IPS-15b (cell line): ENCODE data around the gene WDR86.

Experiments used
- H3K27me3 ChIP-seq: one replicate; pipeline ENCODE4 v1.6.1; 2013; ENCODE audit warnings: low read length; ENCODE audit not compliant: control insufficient read depth, insufficient read depth
- H3K36me3 ChIP-seq: one replicate; pipeline ENCODE4 v1.6.1; 2013; ENCODE audit warnings: low read length; ENCODE audit not compliant: control insufficient read depth, insufficient read depth
- H3K4me1 ChIP-seq: one replicate; pipeline ENCODE4 v1.6.1; 2013; ENCODE audit warnings: mild to moderate bottlenecking, low read length; ENCODE audit not compliant: control insufficient read depth, insufficient read depth
- H3K4me3 ChIP-seq: one replicate; pipeline ENCODE4 v1.5.1; 2013; ENCODE audit warnings: low read depth, low read length
- H3K9ac ChIP-seq: one replicate; pipeline ENCODE4 v1.6.1; 2013; ENCODE audit warnings: low read depth, mild to moderate bottlenecking, low read length
- H3K9me3 ChIP-seq: one replicate; pipeline ENCODE4 v1.6.1; 2013; ENCODE audit warnings: mild to moderate bottlenecking, low read length; ENCODE audit not compliant: control insufficient read depth, insufficient read depth

WDR86 gene

DNA sequence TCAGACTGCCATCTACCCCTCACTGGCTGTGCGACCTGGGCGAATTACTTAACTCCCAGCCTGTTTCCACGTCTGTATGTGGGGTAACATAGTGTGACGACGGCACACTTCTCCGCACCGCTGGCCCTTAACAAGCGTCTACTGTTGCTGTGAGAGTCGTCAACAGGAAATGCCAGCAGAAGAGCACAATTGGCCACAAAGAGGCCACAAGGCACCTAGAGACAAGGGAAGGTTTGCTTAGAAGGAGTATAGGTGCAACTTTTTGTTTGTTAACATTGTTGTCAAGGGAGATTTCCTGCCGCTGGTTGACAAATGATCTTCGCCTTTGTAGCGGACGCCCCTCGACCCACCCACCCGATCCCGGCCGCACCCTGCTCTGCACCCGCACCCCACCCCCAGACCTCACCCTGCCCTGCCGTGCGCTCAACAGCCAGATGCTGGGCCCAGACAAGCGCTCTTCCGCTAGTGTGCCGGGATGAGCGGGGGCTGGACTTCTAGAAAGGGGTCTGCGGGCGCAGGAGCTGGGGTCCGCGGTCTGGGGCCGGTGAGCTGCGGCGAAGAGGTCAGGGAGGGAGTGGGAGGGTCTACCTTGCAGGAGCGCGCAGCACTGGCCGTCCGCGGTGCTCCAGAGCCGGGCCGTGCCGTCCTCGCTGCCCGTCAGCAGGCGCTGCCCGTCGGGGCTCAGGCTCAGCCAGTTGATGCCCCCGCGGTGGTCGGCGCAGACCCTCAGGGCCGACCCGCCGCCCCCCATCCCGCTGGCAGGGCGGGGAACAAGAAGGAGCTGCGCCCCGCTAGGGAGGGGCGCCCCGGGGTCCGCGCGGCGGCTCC, 785 bp downstream of the WDR86 start:
- no peaks in the 10 kb centered on the region for H3K36me3 ChIP-seq
- no peaks in the 10 kb centered on the region for H3K9me3 ChIP-seq
- H3K4me3 ChIP-seq: peak overlapping the region; percentile 80
- peaks cover 7% of the 10 kb centered on the region for H3K4me1 ChIP-seq
- peak overlapping the region; percentile 47 for H3K9ac ChIP-seq
- H3K27me3 ChIP-seq: peaks cover 37% of the 10 kb centered on the region

DNA sequence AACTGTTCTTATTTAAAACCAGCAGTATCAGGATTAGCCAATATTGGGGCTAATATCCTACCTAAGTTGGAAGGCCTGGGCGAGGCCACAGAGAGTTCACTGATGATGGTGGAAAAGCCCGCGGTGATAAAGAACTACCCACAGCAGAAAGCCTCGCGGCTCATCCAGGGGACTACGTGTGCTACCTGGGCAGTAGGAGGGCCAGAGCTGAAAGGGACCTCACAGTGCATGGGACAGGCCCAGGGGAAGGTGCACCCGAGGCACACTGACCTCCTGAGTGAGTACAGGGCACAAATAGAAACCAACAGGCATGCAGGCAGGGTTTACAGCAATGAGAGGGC, 1.4 kb downstream of the WDR86 start:
- Histone ChIP-seq H3K27me3 (peaks cover 35% of the 10 kb centered on the region), H3K4me1 (peaks cover 7% of the 10 kb centered on the region), H3K9me3 (no peaks in the 10 kb centered on the region), H3K36me3 (no peaks in the 10 kb centered on the region), H3K9ac (no peak overlapping the region), H3K4me3 (peak overlapping the region; percentile 80)

DNA sequence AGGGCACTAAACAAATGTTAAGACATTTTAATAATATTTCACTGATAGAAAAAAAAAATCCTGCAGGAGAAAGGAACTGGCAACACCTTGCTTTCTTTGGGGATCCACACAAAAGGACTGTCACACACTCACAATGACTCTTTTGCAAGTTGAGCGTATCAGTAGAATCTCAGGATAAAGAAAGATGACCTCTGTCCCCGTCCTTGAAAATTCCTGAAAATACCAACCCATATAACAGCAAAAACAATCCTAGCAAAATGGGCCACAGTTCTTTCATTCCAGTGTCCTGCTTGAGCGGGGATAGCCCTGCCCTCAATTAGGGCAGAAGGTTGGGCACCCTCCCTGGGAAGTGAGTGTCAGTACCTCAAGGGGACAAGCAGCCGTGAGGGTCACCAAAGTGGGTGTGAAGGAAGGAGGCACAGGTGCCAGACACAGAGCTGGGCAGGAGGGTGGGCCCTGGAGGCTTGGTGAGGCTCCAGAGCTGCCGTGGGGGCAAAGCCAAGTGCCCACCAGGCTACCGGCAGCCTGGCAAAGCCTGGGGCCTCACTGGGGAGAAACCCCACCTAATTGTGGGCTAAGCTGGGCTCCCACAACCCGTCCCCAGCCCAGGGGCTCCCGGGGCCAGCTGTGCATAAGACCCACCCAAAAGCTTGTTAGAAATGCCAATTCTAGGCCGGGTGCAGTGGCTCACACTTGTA, 2.8 kb downstream of the WDR86 start:
- H3K9me3 ChIP-seq: no peaks in the 10 kb centered on the region
- H3K9ac ChIP-seq: no peak overlapping the region
- peaks cover 21% of the 10 kb centered on the region for H3K27me3 ChIP-seq
- no peak overlapping the region for H3K4me3 ChIP-seq
- no peaks in the 10 kb centered on the region for H3K36me3 ChIP-seq
- H3K4me1 ChIP-seq: peaks cover 7% of the 10 kb centered on the region

DNA sequence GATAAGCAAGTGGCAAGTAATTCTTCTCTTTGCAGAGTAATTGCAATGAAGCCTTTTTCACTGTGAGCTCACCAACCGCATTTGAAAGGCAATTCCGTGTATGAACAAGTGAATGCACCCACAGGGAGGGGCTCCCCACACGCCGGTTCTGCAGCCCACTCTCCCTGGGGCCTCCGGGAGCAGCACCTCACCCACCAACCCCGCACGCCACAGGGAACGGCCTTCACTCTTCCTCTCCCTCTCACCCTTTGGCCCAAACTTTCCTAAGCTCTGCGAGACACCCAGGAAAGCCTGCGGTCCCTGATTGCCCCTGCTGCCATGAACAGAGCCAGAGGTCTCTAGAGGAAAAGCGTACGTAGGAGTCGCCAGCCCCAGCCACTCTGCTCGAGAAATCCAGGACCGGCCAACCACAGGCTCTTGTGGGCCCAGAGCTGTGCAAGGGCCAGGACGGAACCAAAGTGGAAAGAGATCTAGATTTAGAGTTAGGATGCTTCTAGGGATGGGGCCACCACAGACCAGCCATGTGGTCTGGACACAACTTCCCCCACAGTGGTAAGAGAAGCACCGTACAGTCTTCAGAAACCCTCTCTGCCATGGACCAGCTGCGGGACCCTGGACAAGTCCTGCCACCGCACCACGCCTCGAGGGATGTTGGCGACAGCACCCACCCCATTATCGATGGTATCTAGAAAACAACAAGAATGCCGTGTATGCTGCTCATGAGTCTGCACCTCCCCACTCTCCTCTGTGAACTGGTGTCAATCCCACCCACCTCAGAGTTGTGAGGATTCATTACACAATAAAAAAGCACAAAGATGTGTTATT, 3.6 kb downstream of the WDR86 start:
- Histone ChIP-seq H3K9me3 (no peaks in the 10 kb centered on the region), H3K4me1 (peaks cover 7% of the 10 kb centered on the region), H3K9ac (no peak overlapping the region), H3K4me3 (no peak overlapping the region), H3K36me3 (no peaks in the 10 kb centered on the region), H3K27me3 (peaks cover 13% of the 10 kb centered on the region)

DNA sequence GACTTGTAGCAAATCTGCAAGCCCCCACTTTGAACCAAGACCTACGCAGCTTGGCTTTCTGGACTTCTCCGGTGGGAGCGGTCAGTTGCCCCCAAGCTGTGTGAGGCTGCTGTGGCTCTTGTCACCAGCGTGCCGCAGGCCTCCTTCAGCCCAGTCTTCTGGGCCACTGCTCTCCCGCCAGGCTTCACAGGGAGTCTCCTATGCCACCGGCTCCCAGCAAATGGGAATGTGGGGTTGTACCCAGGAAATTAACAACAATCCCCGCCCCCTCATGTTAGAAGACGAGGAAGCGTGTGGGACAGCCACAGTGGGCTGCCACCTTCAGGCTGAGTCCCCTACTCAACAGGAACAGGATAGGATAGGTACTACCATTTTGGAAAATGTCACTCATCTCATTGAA, 4.2 kb downstream of the WDR86 start:
- Histone ChIP-seq H3K36me3 (no peaks in the 10 kb centered on the region), H3K9me3 (no peaks in the 10 kb centered on the region), H3K4me3 (no peak overlapping the region), H3K27me3 (peaks cover 7% of the 10 kb centered on the region), H3K4me1 (peaks cover 4% of the 10 kb centered on the region), H3K9ac (no peak overlapping the region)

DNA sequence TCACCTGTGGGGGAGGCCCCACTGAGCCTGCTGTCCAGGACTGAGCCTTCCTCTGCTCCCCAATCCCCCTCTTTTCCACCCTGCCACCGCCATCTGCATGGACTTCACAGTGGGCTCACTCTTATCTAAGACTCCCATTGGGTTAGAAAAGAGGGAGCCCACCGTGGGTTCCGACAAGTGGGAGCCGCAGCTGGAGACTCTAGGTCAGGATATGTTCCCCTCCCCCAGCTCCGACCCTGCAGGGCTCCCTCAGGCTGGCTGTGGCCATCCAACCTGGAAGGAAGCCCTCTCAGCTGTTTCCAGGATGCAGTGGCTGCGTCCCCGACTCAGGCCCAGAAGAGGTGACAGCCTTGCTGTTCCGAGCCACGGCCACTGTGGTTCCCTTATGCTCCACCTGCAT, 4.8 kb downstream of the WDR86 start:
- H3K9me3 ChIP-seq: no peaks in the 10 kb centered on the region
- peaks cover 7% of the 10 kb centered on the region for H3K27me3 ChIP-seq
- no peak overlapping the region for H3K4me3 ChIP-seq
- no peak overlapping the region for H3K9ac ChIP-seq
- H3K36me3 ChIP-seq: no peaks in the 10 kb centered on the region
- peaks cover 4% of the 10 kb centered on the region for H3K4me1 ChIP-seq

DNA sequence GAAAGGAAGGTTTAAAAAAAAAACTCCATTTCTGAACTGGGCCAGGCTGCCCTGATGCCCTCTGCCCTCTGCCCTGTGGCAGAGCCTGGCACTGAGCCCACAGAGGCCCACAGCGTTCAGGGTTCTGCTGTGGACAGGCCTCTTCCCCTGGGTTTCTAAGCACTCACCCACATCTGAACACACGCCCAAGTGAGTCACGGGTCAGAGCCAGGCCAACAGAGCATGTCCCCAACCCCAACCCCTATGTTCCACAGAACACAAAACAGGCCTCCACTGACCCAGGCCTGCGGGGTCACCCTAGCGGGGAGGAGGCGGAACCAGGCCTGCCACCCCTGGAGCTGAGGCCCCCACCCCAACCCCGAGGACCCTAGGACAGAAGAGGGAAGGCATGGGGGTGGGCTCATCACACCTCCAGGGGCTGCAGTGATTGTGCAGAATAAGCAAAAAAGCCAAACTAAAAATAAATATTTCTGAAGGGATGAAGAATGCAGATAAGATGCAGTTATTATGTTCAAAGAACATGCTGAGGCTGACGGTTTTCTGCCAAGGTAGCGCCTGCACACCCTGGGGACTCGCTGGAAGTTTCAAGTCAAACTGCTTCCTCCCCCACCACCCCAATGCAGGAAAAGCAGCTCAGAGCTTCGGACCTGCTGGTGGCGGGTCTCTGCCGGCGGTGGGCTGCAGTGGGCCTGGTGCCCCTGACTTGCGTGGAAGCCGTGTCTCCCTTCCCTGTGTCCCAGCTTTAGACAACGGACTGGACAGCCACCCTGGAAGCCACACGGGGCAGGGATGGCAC, 5.4 kb downstream of the WDR86 start:
- Histone ChIP-seq H3K4me3 (no peak overlapping the region), H3K9ac (no peak overlapping the region), H3K4me1 (peaks cover 4% of the 10 kb centered on the region), H3K9me3 (no peaks in the 10 kb centered on the region), H3K36me3 (no peaks in the 10 kb centered on the region), H3K27me3 (peaks cover 7% of the 10 kb centered on the region)

DNA sequence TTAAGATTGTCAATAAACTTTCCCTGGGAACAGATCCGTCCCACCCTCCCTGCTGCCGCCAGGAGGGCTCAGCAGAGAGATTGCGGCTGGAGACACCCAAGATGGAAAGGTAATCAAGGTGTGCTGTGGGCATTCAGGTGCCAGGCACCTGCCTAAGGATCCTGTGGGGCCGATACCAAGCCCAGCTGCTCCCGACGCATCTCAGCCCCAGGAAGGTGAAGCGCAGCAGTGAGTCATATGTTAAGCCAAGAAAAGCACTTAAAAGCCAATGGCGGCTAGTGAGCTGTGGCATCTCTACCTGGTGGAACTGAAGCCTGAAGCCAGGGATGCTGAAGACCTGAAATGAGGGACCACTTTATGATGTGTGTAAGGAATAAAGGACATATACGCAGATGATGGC, 6.1 kb downstream of the WDR86 start:
- H3K4me1 ChIP-seq: peaks cover 2% of the 10 kb centered on the region
- H3K9ac ChIP-seq: no peak overlapping the region
- H3K4me3 ChIP-seq: no peak overlapping the region
- H3K9me3 ChIP-seq: no peaks in the 10 kb centered on the region
- H3K36me3 ChIP-seq: no peaks in the 10 kb centered on the region
- peaks cover 5% of the 10 kb centered on the region for H3K27me3 ChIP-seq

DNA sequence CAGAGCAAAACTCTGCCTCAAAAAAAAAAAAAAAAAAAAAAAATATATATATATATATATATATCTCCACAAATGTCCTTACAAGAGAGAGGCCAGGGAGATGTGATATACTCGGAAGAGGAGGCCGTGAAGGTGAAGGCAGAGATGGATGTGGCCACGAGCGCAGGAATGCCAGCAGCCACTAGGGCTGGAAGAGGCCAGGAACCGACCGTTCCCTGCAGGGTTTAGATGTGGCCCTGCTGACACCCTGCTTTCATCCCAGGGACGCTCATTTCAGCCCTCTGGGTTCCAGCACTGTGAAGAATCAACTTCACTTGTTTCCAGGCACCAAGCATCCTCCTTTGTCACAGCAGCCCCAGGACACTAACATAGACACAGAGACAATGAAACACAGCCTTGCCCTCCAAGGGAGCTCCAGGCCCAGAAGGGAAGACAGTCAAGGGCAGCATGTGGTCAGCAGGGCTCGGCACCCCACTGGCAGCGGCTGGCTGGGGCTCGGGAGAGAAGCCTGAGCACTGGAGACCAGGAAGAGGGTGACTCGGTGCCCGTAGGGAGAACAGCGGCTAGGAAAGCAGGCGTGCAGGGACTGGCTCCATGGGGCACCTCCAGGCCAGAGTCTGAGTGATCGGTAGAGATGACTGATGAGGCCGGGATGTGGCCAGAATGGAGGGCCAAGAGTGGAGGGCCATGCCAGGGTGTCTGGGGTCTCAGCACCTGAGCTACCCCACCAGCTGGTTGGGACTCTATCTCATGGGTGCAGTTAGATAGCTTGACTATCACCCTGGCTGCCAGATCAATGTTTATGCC, 7.6 kb downstream of the WDR86 start:
- no peaks in the 10 kb centered on the region for H3K9me3 ChIP-seq
- no peak overlapping the region for H3K9ac ChIP-seq
- H3K36me3 ChIP-seq: no peaks in the 10 kb centered on the region
- no peaks in the 10 kb centered on the region for H3K27me3 ChIP-seq
- H3K4me3 ChIP-seq: no peak overlapping the region
- no peaks in the 10 kb centered on the region for H3K4me1 ChIP-seq

DNA sequence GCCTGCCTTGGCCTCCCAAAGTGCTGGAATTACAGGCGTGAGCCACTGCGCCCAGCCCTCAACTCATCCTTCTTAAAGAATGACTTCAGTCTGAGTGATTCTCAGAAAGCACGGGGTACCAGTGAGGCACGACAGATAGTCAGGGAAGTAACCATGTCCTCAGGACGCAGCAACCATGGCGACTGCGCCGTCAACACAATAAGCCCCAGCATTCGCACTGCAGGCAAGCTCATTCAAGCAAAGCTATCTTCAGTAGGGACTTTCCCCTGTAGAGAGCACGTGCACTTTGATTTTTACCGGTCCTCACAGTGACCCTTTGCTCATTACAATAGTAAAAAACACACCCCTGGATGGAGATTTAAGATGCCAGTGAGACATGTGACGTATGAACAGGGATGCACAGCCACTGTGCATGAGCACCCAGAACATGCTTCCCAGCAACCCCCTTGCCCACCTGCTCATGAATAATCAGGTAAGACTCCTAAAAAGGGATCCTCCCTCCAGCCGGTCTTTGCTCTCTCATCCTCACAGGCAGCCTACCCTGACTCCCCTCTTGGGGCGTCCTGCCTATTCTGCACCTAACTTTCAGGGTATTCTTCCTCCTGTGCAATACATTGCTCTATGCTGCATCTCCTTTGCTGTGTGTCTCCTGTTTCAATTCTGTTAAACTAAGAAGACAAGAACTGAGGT, 9.1 kb downstream of the WDR86 start:
- H3K27me3 ChIP-seq: no peaks in the 10 kb centered on the region

More for the DNA sequence above, 9.1 kb downstream of the WDR86 start:
- Histone ChIP-seq H3K36me3 (no peaks in the 10 kb centered on the region), H3K9me3 (no peaks in the 10 kb centered on the region), H3K4me3 (no peak overlapping the region), H3K4me1 (no peaks in the 10 kb centered on the region), H3K9ac (no peak overlapping the region)
